Activated naive CD4-positive, alpha-beta T cell treated with anti-CD3 and anti-CD28 coated beads for 36 hours (primary cell): ENCODE results near the gene PRSS22. TPM values are rescaled to one million over a fixed set of nuclear protein-coding genes. Genes with fewer than 3 reads are reported as not detected.

ENCODE experiments used
- CTCF ChIA-PET: fragments of 350-600 bp; sonication (Branson Sonifier 250); formaldehyde crosslinking; loops from one replicate; lab custom pipeline; 2021; ENCODE audit warnings: antibody characterized with exemption; lab: Charles Lee
- DNase-seq: peaks from one replicate; pipeline ENCODE4 v3.0.0-alpha.2; 2020
- H3K27ac Mint-ChIP-seq: one replicate; pipeline ENCODE4 v1.8.0; 2021; ENCODE audit warnings: mild to moderate bottlenecking, mixed read lengths
- H3K27me3 Mint-ChIP-seq: one replicate; pipeline ENCODE4 v1.8.0; 2021; ENCODE audit warnings: low read depth, mixed read lengths
- H3K36me3 Mint-ChIP-seq: one replicate; pipeline ENCODE4 v1.8.0; 2021; ENCODE audit warnings: low read depth, mixed read lengths
- H3K4me1 Mint-ChIP-seq: one replicate; pipeline ENCODE4 v1.8.0; 2021; ENCODE audit warnings: low read depth, mixed read lengths
- H3K4me3 Mint-ChIP-seq: one replicate; pipeline ENCODE4 v1.8.0; 2021; ENCODE audit warnings: mild to moderate bottlenecking, moderate library complexity, mixed read lengths
- H3K9me3 Mint-ChIP-seq: one replicate; pipeline ENCODE4 v1.8.0; 2021; ENCODE audit warnings: mixed read lengths
- intact Hi-C: fragments of 100-400 bp; cut with micrococcal nuclease; formaldehyde crosslinking; loops from one replicate; pipeline ENCODE4 v1.15.1; 2023
- total RNA-seq, 2 experiments: library from RNA; stranded (reverse); gene quantifications; one replicate each; pipeline ENCODE4 v1.2.3, GENCODE V29; 2021

Gene PRSS22
- total RNA-seq, 2 experiments from 2014 or later = not detected

GRCh38 chr16:2821487-2822157 lies 36.3 kb downstream of the PRSS22 start:
- no peaks in the 10 kb centered on the region for H3K9me3 Mint-ChIP-seq
- no peak for DNase-seq

GRCh38 chr16:2820836-2821486 lies 37.0 kb downstream of the PRSS22 start:
- H3K27me3 Mint-ChIP-seq = no peaks in the 10 kb centered on the region
- no peaks in the 10 kb centered on the region for H3K9me3 Mint-ChIP-seq
- no peaks in the 10 kb centered on the region for H3K4me1 Mint-ChIP-seq
- H3K36me3 Mint-ChIP-seq = no peaks in the 10 kb centered on the region
- no peak overlapping the region for H3K27ac Mint-ChIP-seq
- CTCF ChIA-PET = no interaction called here
- intact Hi-C loops = no loop called here
- DNase-seq = no peak
- H3K4me3 Mint-ChIP-seq = no peak overlapping the region

More at GRCh38 chr16:2821487-2822157, 36.3 kb downstream of the PRSS22 start:
- H3K27ac Mint-ChIP-seq = no peak overlapping the region
- no peaks in the 10 kb centered on the region for H3K36me3 Mint-ChIP-seq
- CTCF ChIA-PET = interaction anchor here (0.8 to 1.1 kb wide), 2 partner anchors 42 to 46 kb away, joined by 3 read pairs; no protein-coding TSS in a partner anchor
- no peaks in the 10 kb centered on the region for H3K27me3 Mint-ChIP-seq
- H3K4me3 Mint-ChIP-seq = no peak overlapping the region
- H3K4me1 Mint-ChIP-seq = no peaks in the 10 kb centered on the region
- intact Hi-C loops = no loop called here

GRCh38 chr16:2819939-2820835 lies 37.8 kb downstream of the PRSS22 start:
- no peak overlapping the region for H3K4me3 Mint-ChIP-seq
- no peak overlapping the region for H3K27ac Mint-ChIP-seq
- CTCF ChIA-PET = no interaction called here
- DNase-seq = no peak
- no peaks in the 10 kb centered on the region for H3K9me3 Mint-ChIP-seq
- intact Hi-C loops = no loop called here
- H3K4me1 Mint-ChIP-seq = no peaks in the 10 kb centered on the region
- no peaks in the 10 kb centered on the region for H3K36me3 Mint-ChIP-seq
- H3K27me3 Mint-ChIP-seq = no peaks in the 10 kb centered on the region

DNA sequence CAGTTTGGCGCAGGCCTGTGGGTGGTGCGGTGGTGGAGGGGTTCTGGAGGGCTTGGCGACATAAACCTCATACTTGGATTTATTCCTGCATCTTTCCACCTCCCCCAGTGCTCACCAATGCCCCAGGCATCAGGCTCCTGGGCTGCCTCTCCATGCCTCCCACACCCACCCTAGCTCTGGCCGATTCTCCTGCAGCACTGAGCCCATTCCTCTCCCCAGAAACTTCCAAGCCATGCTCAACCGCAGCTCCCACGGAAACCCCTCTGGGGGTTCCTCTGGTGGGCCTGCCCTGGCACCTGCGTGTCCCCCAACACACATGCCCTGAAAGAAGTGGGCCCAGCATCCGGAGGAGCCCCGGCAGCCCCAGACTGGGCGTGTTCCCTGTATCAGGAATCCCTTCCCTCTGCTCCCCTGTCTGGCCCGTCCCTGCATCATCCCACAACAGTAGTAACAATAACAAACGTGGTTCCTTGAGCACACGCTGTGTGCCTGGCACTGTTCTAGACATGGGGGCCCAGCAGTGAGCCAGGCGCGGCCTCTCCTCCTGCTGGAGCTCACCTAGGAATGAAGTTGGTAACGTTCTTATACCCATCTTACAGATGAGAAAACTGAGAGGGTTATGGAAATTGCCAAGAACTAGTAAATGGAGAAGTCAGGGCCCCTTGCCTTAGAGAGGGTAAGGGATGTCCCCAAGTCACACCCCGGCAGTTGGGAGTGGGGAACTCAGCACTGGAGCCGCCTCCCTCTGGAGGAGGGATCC lies 38.6 kb downstream of the PRSS22 start:
- no peaks in the 10 kb centered on the region for H3K4me1 Mint-ChIP-seq
- H3K27me3 Mint-ChIP-seq = no peaks in the 10 kb centered on the region
- no peak overlapping the region for H3K27ac Mint-ChIP-seq
- intact Hi-C loops = no loop called here
- H3K4me3 Mint-ChIP-seq = no peak overlapping the region
- CTCF ChIA-PET = no interaction called here
- no peak for DNase-seq
- no peaks in the 10 kb centered on the region for H3K36me3 Mint-ChIP-seq
- H3K9me3 Mint-ChIP-seq = no peaks in the 10 kb centered on the region

GRCh38 chr16:2818272-2818876 lies 39.6 kb downstream of the PRSS22 start:
- Mint-ChIP-seq H3K4me1 (no peaks in the 10 kb centered on the region), H3K27ac (no peak overlapping the region), H3K27me3 (no peaks in the 10 kb centered on the region), H3K36me3 (no peaks in the 10 kb centered on the region), H3K9me3 (no peaks in the 10 kb centered on the region), H3K4me3 (no peak overlapping the region)
- intact Hi-C loops = no loop called here
- CTCF ChIA-PET = no interaction called here
- DNase-seq = no peak

GRCh38 chr16:2817340-2818271 lies 40.4 kb downstream of the PRSS22 start:
- CTCF ChIA-PET = no interaction called here
- H3K9me3 Mint-ChIP-seq = no peaks in the 10 kb centered on the region
- H3K27me3 Mint-ChIP-seq = no peaks in the 10 kb centered on the region
- peak overlapping the region; percentile 36 for H3K4me3 Mint-ChIP-seq
- no peak overlapping the region for H3K27ac Mint-ChIP-seq
- no peak for DNase-seq
- H3K4me1 Mint-ChIP-seq = no peaks in the 10 kb centered on the region
- intact Hi-C loops = no loop called here
- H3K36me3 Mint-ChIP-seq = no peaks in the 10 kb centered on the region

- H3K4me3 Mint-ChIP-seq = peak within 1 kb of the TSS; percentile 36
- intact Hi-C loops = no loop called here
- no peak for DNase-seq
- no peaks in the 10 kb centered on the region for H3K36me3 Mint-ChIP-seq
- no peaks in the 10 kb centered on the region for H3K27me3 Mint-ChIP-seq
- H3K4me1 Mint-ChIP-seq = no peaks in the 10 kb centered on the region
- no peak within 1 kb of the TSS for H3K27ac Mint-ChIP-seq
- no peaks in the 10 kb centered on the region for H3K9me3 Mint-ChIP-seq
- CTCF ChIA-PET = no interaction called here
These were observed 41.1 kb downstream of the PRSS22 start, which contains the start of gene PRSS21 for GRCh38 chr16:2816751-2817339. Gene PRSS21, plus strand, starts transcription at chr16:2817237. Its CDS starts 32 bp downstream, at chr16:2817269.

- H3K9me3 Mint-ChIP-seq = no peaks in the 10 kb centered on the region
- CTCF ChIA-PET = no interaction called here
- H3K4me3 Mint-ChIP-seq = no peak overlapping the region
- no peak for DNase-seq
- H3K27ac Mint-ChIP-seq = no peak overlapping the region
- intact Hi-C loops = no loop called here
- H3K36me3 Mint-ChIP-seq = no peaks in the 10 kb centered on the region
- H3K27me3 Mint-ChIP-seq = peaks cover 3% of the 10 kb centered on the region
- H3K4me1 Mint-ChIP-seq = no peaks in the 10 kb centered on the region
These were observed 42.6 kb downstream of the PRSS22 start for GRCh38 chr16:2815299-2815771.

GRCh38 chr16:2814551-2815298 lies 43.2 kb downstream of the PRSS22 start:
- CTCF ChIA-PET = interaction anchor here (0.9 to 1.2 kb wide), 2 partner anchors 9 to 24 kb away, joined by 3 to 4 read pairs; no protein-coding TSS in a partner anchor
- Mint-ChIP-seq H3K9me3 (no peaks in the 10 kb centered on the region), H3K27me3 (peaks cover 6% of the 10 kb centered on the region), H3K4me3 (no peak overlapping the region), H3K4me1 (no peaks in the 10 kb centered on the region), H3K27ac (no peak overlapping the region), H3K36me3 (no peaks in the 10 kb centered on the region)
- intact Hi-C loops = no loop called here
- DNase-seq = no peak

- H3K4me3 Mint-ChIP-seq = no peak overlapping the region
- peaks cover 10% of the 10 kb centered on the region for H3K27me3 Mint-ChIP-seq
- no peak for DNase-seq
- no peaks in the 10 kb centered on the region for H3K36me3 Mint-ChIP-seq
- no peak overlapping the region for H3K27ac Mint-ChIP-seq
- CTCF ChIA-PET = interaction anchor here (0.9 to 1.2 kb wide), 2 partner anchors 10 to 25 kb away, joined by 3 to 4 read pairs; no protein-coding TSS in a partner anchor
- no peaks in the 10 kb centered on the region for H3K4me1 Mint-ChIP-seq
- intact Hi-C loops = no loop called here
- no peaks in the 10 kb centered on the region for H3K9me3 Mint-ChIP-seq
These were observed 44.2 kb downstream of the PRSS22 start for GRCh38 chr16:2813771-2814221.
